NCI-H2196 (cell line): ENCODE results near the gene NFIL3.

ENCODE experiments used
- DNase-seq: peaks from one replicate; lab custom pipeline; 2025; ENCODE audit not compliant: unreplicated experiment; lab: John Stamatoyannopoulos, UW

Gene NFIL3

GRCh38 chr9:91361291-91362050 is 62.2 kb downstream of the NFIL3 start, which contains the start of gene AUH:
Gene AUH, minus strand, starts transcription at chr9:91361918. Its CDS starts 29 bp downstream, at chr9:91361889.
- DNase-seq, result peak; percentile 90

GRCh38 chr9:91360551-91361290 is 62.9 kb downstream of the NFIL3 start:
- DNase-seq, result no peak

GRCh38 chr9:91359734-91360470 is 63.7 kb downstream of the NFIL3 start:
- no peak for DNase-seq

- no peak for DNase-seq
Measured at GRCh38 chr9:91359083-91359482, 64.5 kb downstream of the NFIL3 start.
